ENCODE measurements around the gene RAPGEF1.

The RAPGEF1 gene

GRCh38 chr9:131752231-131752884 is 12.5 kb upstream of the RAPGEF1 start:
- no peak for DNase-seq (ENCODE audit: low read depth)

- DNase-seq (ENCODE audit: low read depth): no peak
Measured at GRCh38 chr9:131748411-131748955, 8.6 kb upstream of the RAPGEF1 start.

- peak; percentile 77 for DNase-seq (ENCODE audit: low read depth)
Measured at GRCh38 chr9:131747352-131747751, 7.5 kb upstream of the RAPGEF1 start.

- DNase-seq (ENCODE audit: low read depth): no peak
Measured at GRCh38 chr9:131745610-131746009, 5.7 kb upstream of the RAPGEF1 start.

- no peak for DNase-seq (ENCODE audit: low read depth)
Measured at GRCh38 chr9:131744720-131745201, 4.9 kb upstream of the RAPGEF1 start.

GRCh38 chr9:131744171-131744719 is 4.4 kb upstream of the RAPGEF1 start:
- DNase-seq (ENCODE audit: low read depth): peak; percentile 64

- DNase-seq (ENCODE audit: low read depth): no peak
Measured at GRCh38 chr9:131743501-131743900, 3.6 kb upstream of the RAPGEF1 start.

GRCh38 chr9:131743096-131743495 is 3.2 kb upstream of the RAPGEF1 start:
- no peak for DNase-seq (ENCODE audit: low read depth)

- no peak for DNase-seq (ENCODE audit: low read depth)
Measured at GRCh38 chr9:131740898-131741297, 1.0 kb upstream of the RAPGEF1 start.

- no peak for DNase-seq (ENCODE audit: low read depth)
Measured at GRCh38 chr9:131739133-131739958, 530 bp downstream of the RAPGEF1 start.

- no peak for DNase-seq (ENCODE audit: low read depth)
Measured at GRCh38 chr9:131738293-131739132, 1.4 kb downstream of the RAPGEF1 start.

GRCh38 chr9:131737426-131737825 is 2.5 kb downstream of the RAPGEF1 start:
- DNase-seq (ENCODE audit: low read depth): no peak

- no peak for DNase-seq (ENCODE audit: low read depth)
Measured at GRCh38 chr9:131736431-131736830, 3.4 kb downstream of the RAPGEF1 start.

GRCh38 chr9:131735238-131736128 is 4.4 kb downstream of the RAPGEF1 start:
- peak; percentile 93 for DNase-seq (ENCODE audit: low read depth)

GRCh38 chr9:131734781-131735180 is 5.1 kb downstream of the RAPGEF1 start:
- no peak for DNase-seq (ENCODE audit: low read depth)

- no peak for DNase-seq (ENCODE audit: low read depth)
Measured at GRCh38 chr9:131734165-131734610, 5.7 kb downstream of the RAPGEF1 start.

- DNase-seq (ENCODE audit: low read depth): peak; percentile 99
Measured at GRCh38 chr9:131733541-131734061, 6.3 kb downstream of the RAPGEF1 start.

- no peak for DNase-seq (ENCODE audit: low read depth)
Measured at GRCh38 chr9:131732636-131733289, 7.1 kb downstream of the RAPGEF1 start.

GRCh38 chr9:131732061-131732526 is 7.8 kb downstream of the RAPGEF1 start:
- DNase-seq (ENCODE audit: low read depth): peak; percentile 72

GRCh38 chr9:131731644-131732043 is 8.2 kb downstream of the RAPGEF1 start:
- no peak for DNase-seq (ENCODE audit: low read depth)
